SH-SY5Y (cell line): Measurements from ENCODE around the gene TEX36.

Experiments
- GATA2 ChIP-seq: IDR thresholded peaks from 2 replicates; pipeline ENCODE4 v1.6.1; 2011; ENCODE audit warnings: mild to moderate bottlenecking, low read depth, low read length
- GATA3 ChIP-seq: IDR thresholded peaks from 2 replicates; pipeline ENCODE4 v1.6.1; 2011; ENCODE audit warnings: low read depth, mild to moderate bottlenecking, low read length, moderate library complexity

GRCh38 chr10:125646311-125646710, 36.7 kb downstream of the TEX36 start:
- no peak for TF ChIP-seq GATA2
- no peak for TF ChIP-seq GATA3
